GM19455 (cell line): Measurements from ENCODE around the gene FAM135A.

Source experiments
- ATAC-seq: cut with Tn5 transposase; IDR thresholded peaks from one replicate; pipeline ENCODE4 v1.9.1; 2021; ENCODE audit not compliant: unreplicated experiment

FAM135A gene

DNA sequence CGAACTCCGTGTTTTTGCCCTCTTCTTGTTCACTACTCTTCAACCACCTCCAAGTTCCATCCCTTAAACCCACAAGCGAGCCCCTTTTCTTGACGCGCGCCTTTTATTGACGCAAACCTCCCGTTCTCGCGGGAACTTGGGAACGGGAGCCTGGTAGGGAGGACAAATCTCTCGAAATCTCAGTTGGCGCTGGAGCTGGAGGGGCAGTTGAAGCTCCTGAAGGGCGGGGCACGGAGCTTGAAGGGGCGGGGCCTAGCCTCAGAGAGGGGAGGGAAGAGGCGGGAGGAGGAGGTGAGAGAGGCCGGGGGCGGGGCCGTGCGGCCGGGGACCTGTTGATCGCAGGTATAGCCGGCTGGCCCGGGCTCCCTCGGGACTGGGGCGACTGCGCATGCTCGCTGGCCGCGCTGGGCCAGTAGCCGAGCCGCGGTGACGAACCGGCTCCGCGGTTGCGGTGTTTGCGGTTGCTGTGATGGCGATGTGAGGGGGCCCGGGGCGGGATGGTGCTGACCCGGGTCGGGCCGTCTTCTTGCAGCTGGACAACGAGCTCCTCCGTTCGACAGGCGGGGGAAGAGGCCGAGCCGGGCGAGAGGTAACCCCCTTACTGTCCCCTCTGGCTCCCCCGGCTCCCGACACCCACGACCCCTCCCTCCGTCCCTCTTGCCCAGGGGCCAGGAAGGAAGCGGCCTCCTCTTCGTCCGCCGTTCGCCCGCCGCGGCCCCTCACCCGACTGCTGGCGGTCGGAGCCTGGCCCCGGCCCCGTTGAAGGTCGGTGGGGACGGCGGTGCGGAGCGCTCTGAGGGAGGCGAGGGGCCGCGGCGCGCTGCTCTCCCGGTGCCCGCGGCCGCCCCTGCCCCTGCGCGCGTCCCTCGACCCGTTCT lies at the start of gene FAM135A:
Gene FAM135A, plus strand, starts transcription at position 395 of the 878 bp plus-strand sequence. CDS start 14,835 bp downstream, outside the sequence.
- peak; percentile 83 for ATAC-seq

DNA sequence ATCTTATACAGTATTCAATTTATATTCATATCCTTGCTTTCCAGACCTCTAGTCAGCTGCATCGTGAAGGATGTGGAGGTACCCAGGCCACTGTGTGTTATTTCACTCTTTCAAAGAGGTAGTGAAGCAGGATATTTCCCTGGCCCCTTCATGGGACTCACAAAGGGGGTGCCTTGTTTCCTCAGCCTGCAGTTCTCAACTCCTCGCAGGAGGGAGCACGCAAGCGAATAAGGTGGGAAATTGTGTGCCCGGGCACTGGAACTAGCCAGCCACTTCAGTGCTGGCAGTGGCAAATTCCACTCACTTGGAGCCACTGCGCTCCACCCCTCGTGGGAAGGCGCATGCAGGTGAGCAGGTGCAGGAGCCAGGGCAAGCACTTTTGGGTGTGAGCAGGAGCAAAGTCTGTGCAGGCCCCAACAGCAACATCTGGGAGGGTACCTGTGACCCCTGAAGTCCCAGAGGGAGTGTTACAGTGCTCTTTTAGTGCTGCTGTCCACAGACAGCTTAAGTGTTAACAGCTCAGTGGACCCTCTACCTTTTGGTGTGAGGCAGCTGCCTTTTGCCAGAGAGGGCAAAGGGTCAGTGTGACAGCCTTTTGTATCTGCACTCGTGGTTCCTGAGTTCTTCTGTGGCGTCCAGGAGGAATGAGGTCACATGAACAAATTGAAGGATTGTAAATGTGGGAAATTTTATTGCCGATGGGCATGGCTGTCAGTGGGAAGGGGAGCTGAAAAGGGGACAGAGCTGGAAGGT lies 49.4 kb upstream of the FAM135A start:
- no peak for ATAC-seq

DNA sequence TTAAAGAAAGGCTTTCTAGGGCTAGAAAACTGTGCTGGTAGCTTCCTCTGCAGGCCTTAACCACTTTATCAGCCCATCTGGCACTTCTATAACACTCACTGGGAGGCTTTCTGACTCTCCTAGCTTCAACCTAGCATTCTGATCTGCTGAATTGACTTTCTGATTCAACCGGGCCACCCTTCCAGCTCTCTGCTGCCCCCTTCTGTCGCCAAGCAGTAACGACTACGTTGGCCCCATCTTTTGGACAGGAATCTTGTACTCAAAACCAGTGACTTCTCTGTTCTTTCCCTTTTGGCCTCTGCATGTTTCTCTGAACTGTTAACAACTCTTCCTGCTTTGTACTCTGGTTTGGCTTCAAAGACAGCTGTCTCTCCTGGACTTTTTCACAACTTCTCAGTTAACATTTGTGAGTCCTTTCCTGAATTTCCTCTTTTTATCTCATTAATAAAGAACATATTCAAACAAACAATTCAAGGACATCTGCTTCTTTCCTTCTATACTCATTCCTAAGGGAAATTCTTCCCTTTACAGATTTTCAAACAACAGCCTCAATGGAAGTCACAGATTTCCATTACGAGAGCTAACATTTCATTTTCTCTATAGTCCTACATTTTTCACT lies 43.9 kb upstream of the FAM135A start:
- peak; percentile 81 for ATAC-seq

DNA sequence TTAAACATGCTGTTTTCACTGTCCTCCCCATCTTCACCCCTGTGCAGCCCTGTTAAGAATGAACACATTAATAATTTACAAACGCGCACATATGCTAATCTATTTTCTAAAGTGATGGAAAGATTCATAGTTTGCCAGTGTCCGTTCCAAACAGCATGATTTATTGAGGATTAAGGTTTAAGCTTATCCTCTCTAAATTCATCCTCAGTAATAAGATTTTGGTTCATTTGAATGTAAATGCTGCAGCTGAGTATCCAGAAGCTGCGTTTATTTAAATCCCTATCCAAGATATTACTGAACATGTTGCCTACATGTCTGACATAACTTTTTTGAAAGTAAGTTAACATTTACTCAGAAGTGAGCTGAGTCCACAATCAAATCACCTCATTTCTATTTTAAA lies 42.8 kb upstream of the FAM135A start:
- no peak for ATAC-seq

DNA sequence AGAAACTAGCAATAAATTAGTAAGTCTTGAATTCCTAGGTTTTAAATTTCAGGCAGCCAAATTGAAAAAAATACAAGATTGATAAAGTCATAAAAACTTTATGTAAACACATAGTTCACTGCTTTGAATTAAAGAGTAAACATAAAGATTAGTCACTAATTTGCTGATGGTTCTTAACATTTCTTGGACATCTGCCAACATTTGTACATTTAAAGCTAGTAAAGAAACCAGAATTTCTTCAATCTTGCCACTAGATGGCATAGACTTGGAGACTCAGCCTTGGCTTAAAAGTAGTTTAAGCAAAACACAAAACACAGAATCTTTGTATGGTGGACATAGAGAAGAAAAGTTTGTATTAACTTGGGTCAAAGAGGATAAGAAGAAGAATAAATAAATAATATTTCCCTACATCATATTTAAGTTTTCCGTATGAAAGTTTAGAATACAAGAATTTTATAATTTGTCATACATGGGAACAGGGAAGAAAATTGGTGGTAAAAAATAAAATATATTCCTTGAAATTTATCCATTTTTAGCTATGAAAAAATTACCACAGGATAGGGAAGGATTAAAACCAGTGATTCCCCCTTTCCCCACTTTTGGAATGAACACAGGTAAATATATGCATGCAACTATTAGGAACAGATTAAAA lies 41.7 kb upstream of the FAM135A start:
- no peak for ATAC-seq

DNA sequence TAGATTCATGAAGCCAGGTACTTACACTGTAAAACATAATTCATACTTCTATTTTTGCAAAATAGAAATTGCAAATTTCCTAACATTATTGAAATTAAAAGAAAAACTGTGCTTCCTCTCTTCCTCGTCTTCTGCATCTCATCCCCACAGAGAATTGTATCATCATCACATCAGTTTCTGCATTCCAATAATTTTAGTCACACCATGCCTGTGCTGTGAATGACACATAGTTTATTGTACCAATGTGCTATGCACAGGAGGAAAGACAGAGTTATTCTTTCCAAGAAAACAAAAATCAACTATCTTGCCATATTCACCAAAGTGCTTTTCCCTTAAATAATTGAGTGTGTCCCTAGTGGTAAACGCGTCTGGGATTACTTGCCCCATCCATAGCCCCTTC lies 38.1 kb upstream of the FAM135A start:
- ATAC-seq, result no peak

DNA sequence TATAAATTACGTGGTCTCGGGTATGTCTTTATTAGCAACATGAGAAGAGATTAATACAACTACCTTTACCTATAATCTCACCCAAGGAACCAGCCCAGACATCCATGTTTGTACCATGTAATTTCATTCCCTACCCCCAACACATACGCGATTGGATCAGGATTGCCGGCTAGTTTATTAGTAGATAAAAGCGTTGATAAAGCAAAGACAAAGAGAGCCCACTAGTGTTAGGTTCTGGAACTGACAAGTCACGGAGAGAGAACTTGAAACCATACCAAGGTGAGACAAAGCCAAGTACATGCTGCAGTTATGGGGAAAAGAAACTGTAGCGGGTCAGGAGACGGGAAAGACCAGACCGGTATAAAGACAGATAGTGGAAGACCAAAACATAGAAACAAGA lies 37.4 kb upstream of the FAM135A start:
- ATAC-seq, result no peak

DNA sequence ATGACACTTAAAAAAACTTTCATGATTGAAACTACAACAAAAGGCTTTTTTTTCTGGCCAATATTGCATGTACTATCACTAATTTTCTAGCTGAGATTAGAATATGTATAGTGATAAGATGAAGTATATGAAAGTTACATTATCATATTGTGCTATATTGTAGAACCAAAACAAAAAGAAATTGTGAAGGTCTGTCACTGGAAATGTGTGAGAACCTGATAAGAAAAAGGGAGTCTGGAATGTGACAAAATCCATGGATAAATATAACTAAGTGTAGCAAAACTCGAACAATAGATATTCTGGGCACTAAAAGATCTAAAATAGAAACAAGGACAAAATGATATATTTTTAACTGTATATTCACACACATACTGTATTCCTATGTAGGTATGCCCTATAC lies 36.7 kb upstream of the FAM135A start:
- no peak for ATAC-seq

DNA sequence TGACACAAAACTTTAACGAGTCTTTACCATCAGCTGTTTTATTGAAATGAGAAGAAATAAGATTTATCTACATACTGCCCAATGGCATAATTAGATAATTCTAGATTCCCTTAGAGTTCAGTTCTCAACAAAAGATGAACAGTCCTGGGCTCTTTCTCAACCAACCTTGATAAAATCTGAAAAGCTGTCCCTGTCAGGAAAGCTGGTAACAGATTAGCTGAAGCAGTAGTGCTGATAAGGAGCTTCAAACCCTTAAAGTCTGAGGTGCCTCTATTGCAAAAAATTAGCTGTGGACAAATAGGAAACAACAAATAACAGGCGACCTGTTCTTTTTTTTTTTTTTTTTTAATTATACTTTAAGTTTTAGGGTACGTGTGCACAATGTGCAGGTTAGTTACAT lies 35.9 kb upstream of the FAM135A start:
- ATAC-seq, result no peak

DNA sequence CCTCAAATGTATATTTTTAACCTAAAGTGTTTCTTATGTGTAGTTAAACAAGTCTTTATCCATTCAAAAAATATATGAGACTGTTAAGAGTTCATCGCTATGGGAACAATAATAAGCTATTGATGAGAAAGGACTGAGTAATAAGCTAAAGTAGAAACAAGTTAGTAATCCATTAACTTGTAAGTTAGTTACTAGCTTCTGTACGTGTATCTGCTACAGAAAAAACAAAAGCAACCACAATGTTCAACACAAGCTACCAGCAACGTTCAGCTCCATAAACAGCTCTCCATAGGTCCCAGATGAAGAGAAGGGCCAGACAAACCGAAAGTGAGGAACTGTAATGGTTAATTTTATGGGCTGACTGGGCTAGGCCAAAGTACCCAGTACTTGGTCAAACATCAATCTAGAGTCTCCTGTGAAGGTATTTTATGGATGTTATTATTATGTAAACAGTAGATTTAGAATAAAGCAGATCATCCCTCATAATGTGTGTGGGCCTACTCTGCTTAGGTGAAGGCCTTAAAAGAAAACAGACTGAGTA lies 33.8 kb upstream of the FAM135A start:
- ATAC-seq, result no peak

DNA sequence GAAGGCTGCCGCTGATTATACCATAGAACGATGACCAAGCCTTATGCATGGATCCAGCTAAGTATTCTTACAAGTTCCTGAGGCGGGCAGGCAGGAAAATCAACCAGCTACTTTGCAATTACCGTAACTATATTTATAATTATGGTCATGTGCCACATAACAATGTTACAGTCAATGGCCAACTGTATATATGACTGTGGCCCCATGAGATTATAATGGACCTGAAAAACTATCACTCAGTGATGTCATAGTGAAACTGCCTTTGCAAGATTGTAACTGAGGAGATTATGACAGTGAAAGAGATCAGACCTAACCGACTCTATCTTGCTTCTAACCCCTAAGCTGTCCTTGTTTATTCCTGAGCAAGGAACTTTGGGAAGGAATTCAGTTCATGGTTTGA lies 33.1 kb upstream of the FAM135A start:
- ATAC-seq, result peak; percentile 89

DNA sequence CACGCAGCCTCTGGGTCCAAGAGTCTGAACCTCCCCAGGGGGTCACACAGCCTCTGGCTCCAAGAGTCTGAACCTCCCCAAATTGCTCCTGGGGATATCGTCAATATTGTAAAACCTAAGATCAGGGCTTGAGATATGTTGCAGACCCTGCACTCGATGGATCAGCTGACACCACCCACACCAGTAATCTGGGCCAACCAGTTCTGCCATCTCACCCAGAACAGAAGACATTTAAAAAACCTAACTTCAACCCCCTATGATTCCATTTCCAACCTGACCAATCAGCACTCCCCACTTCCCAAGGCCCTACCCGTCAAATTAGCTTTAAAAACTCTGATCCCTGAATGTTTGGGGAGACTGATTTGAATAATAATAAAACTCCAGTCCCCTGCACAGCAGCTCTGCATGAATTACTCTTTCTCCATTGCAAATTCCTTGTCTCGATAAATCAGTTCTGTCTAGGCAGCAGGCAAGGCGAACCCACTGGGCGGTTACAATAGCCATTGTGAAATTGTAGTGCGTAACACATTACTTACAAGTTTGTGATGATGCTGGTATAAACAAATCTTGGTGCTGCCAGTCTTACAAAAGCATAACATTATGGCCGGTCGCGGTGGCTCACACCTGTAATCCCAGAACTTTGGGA lies 32.4 kb upstream of the FAM135A start:
- ATAC-seq, result no peak

DNA sequence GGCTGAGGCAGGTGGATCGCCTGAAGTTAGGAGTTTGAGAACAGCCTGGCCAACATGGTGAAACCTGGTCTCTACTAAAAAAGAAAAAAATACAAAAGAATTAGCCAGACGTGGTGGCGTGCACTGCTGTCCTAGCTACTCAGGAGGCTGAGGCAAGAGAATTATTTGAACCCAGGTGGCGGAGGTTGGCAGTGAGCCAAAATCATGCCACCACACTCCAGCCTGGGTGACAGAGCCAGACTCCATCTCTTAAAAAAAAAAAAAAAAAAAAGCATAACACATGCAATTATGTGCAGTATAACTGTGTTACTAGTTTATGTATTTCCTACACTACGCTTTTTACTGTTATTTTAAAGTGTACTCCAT lies 31.9 kb upstream of the FAM135A start:
- ATAC-seq, result no peak

DNA sequence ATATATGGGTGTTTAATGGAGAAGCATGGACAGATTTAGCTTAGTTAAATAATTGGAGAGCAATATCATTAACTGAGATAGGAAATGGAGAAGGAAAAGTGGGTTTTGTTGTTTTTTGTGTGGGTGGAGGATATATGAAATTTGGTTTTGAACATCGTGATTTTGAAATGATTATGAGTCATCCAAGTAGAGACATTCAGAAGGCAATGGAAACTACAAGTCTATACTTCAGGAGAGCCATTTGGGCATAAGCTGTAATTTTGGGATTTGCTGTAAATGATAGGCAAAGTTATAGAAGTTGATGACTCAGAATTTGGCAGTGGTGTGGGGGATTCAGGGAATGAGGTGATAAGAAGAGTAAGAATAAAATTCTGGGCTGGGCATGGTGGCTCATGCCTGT lies 27.4 kb upstream of the FAM135A start:
- ATAC-seq, result no peak

DNA sequence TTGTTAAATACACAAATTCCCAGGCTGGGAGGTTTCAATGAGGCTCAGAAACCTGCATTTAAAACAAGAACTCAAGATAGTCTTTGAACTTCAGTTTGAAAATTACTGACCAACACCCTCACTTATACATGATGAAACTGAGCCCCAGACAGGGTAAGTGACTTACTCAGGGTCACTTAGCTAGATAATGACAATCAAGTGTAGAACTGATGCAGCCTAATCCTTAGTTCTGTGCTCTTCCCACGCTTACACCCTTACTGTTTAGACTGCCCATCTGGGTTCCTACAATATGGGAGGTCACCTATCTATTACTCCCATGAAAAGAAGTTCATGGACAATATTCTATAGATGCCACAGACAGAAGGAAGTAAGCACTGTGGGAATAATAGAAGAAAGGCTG lies 24.5 kb upstream of the FAM135A start:
- no peak for ATAC-seq

DNA sequence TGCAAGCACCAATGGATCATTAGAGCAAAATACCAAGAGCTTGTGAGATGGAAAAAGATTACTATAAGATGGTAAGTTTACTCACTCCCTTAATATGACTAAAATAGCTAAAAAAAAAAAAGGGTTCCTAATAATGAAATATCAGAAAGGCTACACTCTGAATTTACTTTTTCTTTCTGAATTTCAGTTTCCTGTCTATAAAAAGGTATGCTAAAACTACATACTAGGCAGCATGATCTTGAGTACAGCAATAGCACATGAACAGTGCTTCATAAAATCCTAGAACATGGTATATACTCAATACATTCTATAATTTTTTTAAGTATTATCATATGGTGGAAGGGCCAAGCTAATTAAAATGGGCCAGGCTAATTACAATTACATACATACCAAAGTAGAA lies 24.0 kb upstream of the FAM135A start:
- ATAC-seq, result no peak

DNA sequence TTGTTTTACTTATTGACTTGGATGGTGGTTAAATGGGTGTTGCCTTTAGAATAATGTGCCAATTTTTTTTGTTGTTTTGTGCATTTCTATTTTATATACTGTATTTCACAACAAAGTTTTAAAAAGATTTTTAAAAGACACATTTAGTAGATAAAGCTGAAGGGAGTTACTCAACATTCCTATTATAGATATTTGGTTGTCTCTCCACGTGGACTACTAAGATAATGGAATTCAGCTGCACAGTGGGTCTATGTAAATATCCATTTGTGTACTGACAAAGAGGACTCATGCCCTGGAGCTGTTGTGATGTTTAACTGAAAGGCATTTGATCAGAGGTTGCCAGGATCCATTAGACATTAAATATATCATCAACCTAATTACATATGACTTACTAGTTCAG lies 23.2 kb upstream of the FAM135A start:
- no peak for ATAC-seq

DNA sequence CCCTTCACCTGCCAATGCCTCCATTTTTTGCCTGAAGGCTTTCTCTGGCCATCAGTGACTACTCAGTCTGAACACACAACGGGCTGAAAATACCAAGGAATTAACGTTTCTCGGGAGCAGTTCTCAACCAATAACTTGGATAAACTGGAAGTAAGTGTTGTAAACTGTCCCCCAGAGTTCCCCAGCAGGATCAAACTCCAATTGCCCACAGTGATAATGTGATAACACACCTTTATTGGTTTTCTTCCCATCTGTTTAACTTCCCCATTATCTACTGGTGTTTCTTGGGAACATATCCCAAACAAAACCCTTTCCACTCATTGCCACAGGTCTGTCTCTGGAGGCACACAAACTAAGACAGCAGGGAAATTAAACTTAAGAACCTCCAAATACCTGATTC lies 21.8 kb upstream of the FAM135A start:
- no peak for ATAC-seq

DNA sequence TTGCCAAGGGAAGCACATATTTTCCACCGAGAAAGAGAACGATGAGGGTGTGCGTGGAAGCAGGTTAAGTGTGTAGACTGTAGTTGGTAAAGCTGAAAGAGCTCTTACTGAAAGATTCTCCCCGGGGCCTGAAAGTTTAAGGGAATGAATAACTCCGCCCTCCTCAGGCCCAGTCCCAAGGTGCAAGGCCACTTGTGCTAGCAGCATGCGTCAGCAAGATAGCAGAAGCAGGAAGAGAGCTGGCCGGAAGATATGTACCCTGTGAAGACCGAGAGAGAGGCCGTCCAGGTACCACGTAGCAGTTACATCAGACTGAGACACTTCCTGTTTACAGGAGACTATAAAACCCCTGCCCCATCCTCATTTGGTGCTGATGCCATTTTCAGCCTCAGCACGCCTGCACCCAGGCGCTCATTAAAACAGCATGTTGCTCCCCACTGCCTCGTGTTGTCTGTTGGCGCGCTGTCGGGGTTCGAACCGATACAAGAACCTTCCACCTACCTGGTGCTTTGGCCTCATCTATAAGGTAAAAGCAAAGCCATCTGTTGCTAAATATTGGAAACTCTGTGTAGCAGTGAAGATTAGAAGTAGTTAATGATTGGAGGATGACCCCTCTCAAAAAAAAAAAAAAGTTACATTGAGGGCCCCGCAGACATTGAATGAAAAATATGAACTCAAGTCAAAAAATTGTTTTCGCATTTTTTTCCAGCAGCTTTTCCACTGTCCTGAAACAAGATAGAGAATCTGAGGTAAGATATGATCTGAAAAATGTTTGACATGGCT lies 18.6 kb upstream of the FAM135A start:
- no peak for ATAC-seq

DNA sequence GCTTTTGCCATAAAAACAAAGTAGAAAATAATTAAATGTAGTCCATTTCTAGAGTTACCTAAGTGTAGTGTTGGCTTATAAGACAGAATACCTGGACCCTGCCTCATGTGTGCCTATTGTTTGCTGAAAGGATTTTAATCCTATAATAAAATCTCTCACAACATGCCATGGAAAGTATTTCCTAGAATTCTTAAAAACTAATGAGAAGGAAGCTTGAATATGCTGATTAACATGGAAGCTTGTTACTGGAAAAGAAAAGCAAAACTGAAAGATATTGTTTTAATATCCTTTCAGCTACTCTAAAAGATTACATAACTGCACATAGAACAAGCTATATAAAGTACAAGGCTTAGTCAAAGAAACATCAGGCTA lies 18.0 kb upstream of the FAM135A start:
- no peak for ATAC-seq
